Activated CD8-positive, alpha-beta T cell treated with anti-CD3 and anti-CD28 coated beads, Interleukin-2, amount 10 ng/mL, durations not matched to agents 7 days and 5 days (primary cell): Measurements from ENCODE around the gene SLC35F4. TPM values are rescaled to one million over a fixed set of nuclear protein-coding genes. Genes with fewer than 3 reads are reported as not detected.

Source experiments
- ATAC-seq: fragments of 150-1000 bp; cut with Tn5 transposase; one replicate; pipeline ENCODE4 v1.10.0; 2021; ENCODE audit warnings: moderate library complexity
- CTCF ChIA-PET: fragments of 350-600 bp; sonication (Branson Sonifier 250); formaldehyde crosslinking; loops from one replicate; lab custom pipeline; 2021; ENCODE audit warnings: antibody characterized with exemption; lab: Charles Lee
- POLR2A ChIA-PET: fragments of 350-600 bp; sonication (Branson Sonifier 250); formaldehyde crosslinking; loops from one replicate; lab custom pipeline; 2021; ENCODE audit warnings: antibody characterized with exemption; lab: Charles Lee
- DNase-seq: peaks from one replicate; pipeline ENCODE4 v3.0.0-alpha.2; 2020
- H3K27ac Mint-ChIP-seq: one replicate; pipeline ENCODE4 v1.8.0; 2021; ENCODE audit warnings: mild to moderate bottlenecking, mixed read lengths
- H3K27me3 Mint-ChIP-seq: one replicate; pipeline ENCODE4 v1.8.0; 2021; ENCODE audit warnings: low read depth, mixed read lengths
- H3K36me3 Mint-ChIP-seq: one replicate; pipeline ENCODE4 v1.8.0; 2021; ENCODE audit warnings: low read depth, mixed read lengths
- H3K4me1 Mint-ChIP-seq: one replicate; pipeline ENCODE4 v1.8.0; 2021; ENCODE audit warnings: low read depth, mixed read lengths
- H3K4me3 Mint-ChIP-seq: one replicate; pipeline ENCODE4 v1.8.0; 2021; ENCODE audit warnings: mild to moderate bottlenecking, mixed read lengths
- H3K9me3 Mint-ChIP-seq: one replicate; pipeline ENCODE4 v1.8.0; 2022; ENCODE audit warnings: mixed read lengths; ENCODE audit not compliant: insufficient read depth
- total RNA-seq, 2 experiments: library from RNA; stranded (reverse); gene quantifications; one replicate each; pipeline ENCODE4 v1.2.3, GENCODE V29; 2021

SLC35F4 gene
- total RNA-seq, 2 experiments from 2014 or later = not detected

DNA sequence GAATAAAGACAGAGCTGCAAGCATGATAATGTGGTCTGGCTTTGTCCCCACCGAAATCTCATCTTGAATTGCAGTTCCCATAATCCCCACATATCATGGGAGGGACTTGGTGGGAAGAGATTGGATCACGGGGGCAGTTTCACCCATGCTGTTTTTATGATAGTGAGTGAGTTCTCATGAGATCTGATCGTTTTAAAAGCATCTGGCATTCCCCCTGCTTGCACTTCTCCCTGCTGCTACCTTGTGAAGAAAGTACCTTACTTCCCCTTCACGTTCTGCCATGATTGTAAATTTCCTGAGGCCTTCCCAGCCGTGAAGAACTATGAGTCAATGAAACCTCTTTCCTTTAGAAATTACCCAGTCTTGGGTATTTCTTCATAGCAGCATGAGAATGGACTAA is 158.7 kb downstream of the SLC35F4 start:
- no peak overlapping the region for H3K27ac Mint-ChIP-seq
- no peak overlapping the region for H3K4me3 Mint-ChIP-seq
- ChIA-PET CTCF (no interaction called here), POLR2A (no interaction called here)
- H3K36me3 Mint-ChIP-seq = no peaks in the 10 kb centered on the region
- no peaks in the 10 kb centered on the region for H3K9me3 Mint-ChIP-seq
- no peaks in the 10 kb centered on the region for H3K4me1 Mint-ChIP-seq
- DNase-seq (no peak), ATAC-seq (no peak)
- no peaks in the 10 kb centered on the region for H3K27me3 Mint-ChIP-seq

DNA sequence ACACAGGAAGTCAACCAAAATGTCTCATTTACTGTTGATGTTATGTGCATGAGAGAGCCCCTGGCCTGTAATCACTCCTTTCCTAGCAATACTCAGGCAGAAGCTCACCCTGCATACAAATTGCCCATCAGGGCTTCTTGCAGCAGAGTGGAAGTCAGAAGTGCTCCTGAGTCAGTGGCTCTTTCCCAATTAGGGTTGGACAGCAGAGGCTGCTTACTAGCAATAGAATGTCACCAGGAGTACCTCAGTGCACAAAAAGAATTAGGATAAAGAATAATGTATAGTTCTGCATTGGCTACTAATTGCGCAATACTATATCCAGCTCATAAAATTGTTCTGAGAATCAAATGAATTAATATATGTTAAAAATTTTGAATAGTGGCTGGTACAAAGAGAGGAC is 161.1 kb downstream of the SLC35F4 start:
- no peak overlapping the region for H3K4me3 Mint-ChIP-seq
- POLR2A ChIA-PET = no interaction called here
- H3K9me3 Mint-ChIP-seq = no peaks in the 10 kb centered on the region
- CTCF ChIA-PET = no interaction called here
- H3K27me3 Mint-ChIP-seq = no peaks in the 10 kb centered on the region
- H3K27ac Mint-ChIP-seq = no peak overlapping the region
- no peaks in the 10 kb centered on the region for H3K36me3 Mint-ChIP-seq
- H3K4me1 Mint-ChIP-seq = no peaks in the 10 kb centered on the region
- no peak for ATAC-seq
- DNase-seq = no peak

DNA sequence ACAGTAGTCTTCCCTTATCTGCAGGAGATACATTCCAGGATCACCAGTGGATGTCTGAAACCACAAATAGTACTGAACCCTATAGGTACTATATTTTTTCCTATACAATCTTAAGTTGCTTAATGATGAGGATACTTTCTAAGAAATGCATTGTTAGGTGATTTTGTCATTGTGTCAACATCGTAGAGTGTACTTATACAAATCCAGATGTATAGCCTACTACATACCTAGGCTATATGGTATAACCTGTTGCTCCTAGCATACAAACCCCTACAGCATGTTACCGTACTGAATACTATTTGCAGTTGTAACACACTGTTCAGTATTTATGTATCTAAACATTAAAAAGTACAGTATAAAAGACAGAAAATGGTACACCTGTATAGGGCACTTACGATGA is 165.9 kb downstream of the SLC35F4 start:
- Mint-ChIP-seq H3K4me1 (no peaks in the 10 kb centered on the region), H3K27ac (no peak overlapping the region), H3K27me3 (no peaks in the 10 kb centered on the region), H3K9me3 (no peaks in the 10 kb centered on the region), H3K4me3 (no peak overlapping the region), H3K36me3 (no peaks in the 10 kb centered on the region)
- DNase-seq (no peak), ATAC-seq (no peak)
- ChIA-PET POLR2A (no interaction called here), CTCF (no interaction called here)

DNA sequence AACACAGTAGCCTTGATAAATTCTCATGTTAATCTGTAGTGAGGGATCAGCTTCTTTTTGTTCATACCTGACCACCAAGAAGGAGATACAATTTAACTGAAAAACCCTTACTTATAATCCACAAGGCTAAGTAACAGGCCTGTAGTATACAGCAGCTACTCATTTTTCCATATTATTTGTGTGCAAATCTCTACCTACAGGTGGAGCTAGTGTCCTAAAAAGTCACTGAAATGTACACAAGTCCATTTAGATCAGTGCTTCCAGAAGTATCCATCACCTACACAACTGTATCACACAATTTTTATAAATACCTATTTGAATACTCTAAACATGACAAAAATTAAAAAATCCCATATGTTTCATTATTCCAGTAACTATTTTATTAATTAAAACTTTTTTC is 173.2 kb downstream of the SLC35F4 start:
- H3K27me3 Mint-ChIP-seq = no peaks in the 10 kb centered on the region
- no peak overlapping the region for H3K27ac Mint-ChIP-seq
- no peak overlapping the region for H3K4me3 Mint-ChIP-seq
- POLR2A ChIA-PET = no interaction called here
- no peak for ATAC-seq
- H3K9me3 Mint-ChIP-seq = no peaks in the 10 kb centered on the region
- no peaks in the 10 kb centered on the region for H3K4me1 Mint-ChIP-seq
- no peak for DNase-seq
- H3K36me3 Mint-ChIP-seq = no peaks in the 10 kb centered on the region
- CTCF ChIA-PET = interaction anchor here (0.7 to 1.6 kb wide), 4 partner anchors 8 to 381 kb away, joined by 3 to 7 read pairs (median 4); no protein-coding TSS in a partner anchor

DNA sequence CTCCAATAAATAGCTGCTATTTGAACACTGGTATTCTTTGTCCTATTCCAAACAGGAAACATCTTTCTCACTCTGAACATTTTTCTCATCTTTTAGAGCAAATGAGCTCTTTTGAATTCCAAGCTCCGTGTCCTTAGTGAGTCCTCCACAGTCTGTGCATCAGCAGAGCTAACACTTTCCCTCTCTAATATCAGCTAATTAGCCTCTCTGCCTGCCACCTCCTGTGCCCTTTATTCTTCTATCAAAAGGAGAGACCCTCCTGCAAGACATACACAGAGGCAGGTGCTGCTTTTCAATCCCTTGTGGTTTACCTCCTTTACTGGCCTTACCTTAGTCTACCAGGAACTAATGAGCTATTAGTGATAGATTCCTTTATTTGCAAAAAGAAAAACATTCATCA is 178.5 kb downstream of the SLC35F4 start:
- no peaks in the 10 kb centered on the region for H3K27me3 Mint-ChIP-seq
- CTCF ChIA-PET = no interaction called here
- no peak for DNase-seq
- no peaks in the 10 kb centered on the region for H3K9me3 Mint-ChIP-seq
- no peak overlapping the region for H3K4me3 Mint-ChIP-seq
- H3K27ac Mint-ChIP-seq = no peak overlapping the region
- no peaks in the 10 kb centered on the region for H3K4me1 Mint-ChIP-seq
- H3K36me3 Mint-ChIP-seq = no peaks in the 10 kb centered on the region
- POLR2A ChIA-PET = no interaction called here
- ATAC-seq = no peak

DNA sequence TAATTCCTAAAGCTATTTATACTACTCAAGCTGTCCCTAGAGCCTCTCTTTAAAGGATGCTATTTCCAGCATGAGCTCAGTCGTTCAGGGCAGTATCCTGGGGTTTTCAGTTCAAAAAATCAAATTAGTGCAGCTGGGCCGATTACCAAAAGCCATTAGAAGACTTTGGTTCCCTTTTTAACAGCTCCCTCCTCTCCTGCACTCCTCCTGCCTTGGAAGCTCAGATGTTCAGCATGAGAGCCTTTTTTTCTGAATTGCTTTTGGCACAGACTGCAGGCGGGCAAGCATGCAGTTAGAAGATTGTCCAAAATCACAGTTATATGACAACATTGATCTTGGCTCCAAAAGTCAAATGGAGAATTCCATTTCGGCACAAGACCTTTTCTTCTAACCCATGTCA is 179.6 kb downstream of the SLC35F4 start:
- Mint-ChIP-seq H3K9me3 (no peaks in the 10 kb centered on the region), H3K4me3 (no peak overlapping the region), H3K4me1 (no peaks in the 10 kb centered on the region), H3K27me3 (no peaks in the 10 kb centered on the region), H3K36me3 (no peaks in the 10 kb centered on the region), H3K27ac (no peak overlapping the region)
- ATAC-seq (no peak), DNase-seq (no peak)
- ChIA-PET CTCF (no interaction called here), POLR2A (no interaction called here)

DNA sequence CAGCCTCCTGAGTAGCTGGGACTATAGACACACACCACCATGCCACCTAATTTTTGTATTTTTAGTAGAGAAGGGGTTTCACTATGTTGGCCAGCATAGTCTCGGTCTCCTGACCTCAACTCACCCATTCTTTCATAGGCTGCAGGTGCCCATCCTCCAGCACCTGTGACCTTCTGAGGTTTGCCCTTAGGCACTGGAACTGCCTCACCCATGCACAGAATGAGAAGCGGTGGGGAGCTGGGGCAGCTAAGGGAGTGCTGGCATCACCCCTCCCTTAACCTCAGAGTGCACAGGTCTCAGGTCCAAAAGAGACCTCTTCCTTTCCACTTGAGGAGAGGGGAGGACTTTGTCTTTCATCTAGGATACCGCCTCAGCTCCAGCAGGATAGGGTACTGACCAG is 194.9 kb downstream of the SLC35F4 start:
- no peak for DNase-seq
- Mint-ChIP-seq H3K27me3 (no peaks in the 10 kb centered on the region), H3K4me3 (no peak overlapping the region), H3K9me3 (no peaks in the 10 kb centered on the region), H3K36me3 (no peaks in the 10 kb centered on the region), H3K27ac (no peak overlapping the region), H3K4me1 (no peaks in the 10 kb centered on the region)
- ATAC-seq = no peak
- ChIA-PET POLR2A (no interaction called here), CTCF (no interaction called here)

DNA sequence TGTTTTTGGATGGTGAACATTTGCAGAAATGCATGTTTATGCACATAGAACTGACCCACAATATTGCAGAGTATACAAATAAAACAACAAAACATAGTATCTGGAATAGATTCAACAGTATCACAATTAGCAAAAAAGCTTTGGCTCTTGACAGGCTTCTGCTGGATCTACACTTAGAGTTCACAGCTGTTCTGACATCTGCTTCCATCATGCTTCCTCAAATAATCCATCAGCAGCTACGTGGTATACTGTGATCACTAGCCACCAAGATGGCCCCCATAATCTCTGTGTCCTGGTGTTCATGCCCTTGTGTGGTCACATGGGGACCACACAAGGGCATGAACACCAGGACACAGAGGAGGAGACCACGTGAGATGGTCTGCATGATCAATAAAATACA is 205.7 kb downstream of the SLC35F4 start:
- POLR2A ChIA-PET = no interaction called here
- Mint-ChIP-seq H3K4me1 (no peaks in the 10 kb centered on the region), H3K27ac (no peak overlapping the region), H3K9me3 (no peaks in the 10 kb centered on the region), H3K4me3 (no peak overlapping the region), H3K36me3 (no peaks in the 10 kb centered on the region), H3K27me3 (no peaks in the 10 kb centered on the region)
- ATAC-seq (no peak), DNase-seq (no peak)
- CTCF ChIA-PET = no interaction called here

DNA sequence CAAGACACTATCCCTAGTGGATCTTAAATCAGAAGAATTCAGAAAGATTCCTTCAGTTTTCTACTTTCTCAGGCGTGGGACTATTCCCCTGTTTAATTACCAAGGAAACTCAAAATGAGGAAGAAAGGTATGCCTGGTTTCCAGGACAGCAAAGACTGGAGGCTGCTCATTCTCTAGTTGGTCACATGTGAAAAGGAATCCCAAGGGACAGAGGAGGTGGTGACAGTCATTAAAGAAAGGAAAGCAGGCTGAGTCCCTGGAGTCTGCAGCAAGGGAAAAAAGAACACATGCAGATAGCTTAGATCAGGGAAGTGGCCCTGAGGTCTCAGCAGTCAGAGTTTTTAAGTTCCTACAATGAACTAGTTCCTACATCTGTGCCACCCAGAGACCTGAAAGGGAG is 206.8 kb downstream of the SLC35F4 start:
- no peak overlapping the region for H3K27ac Mint-ChIP-seq
- ChIA-PET CTCF (no interaction called here), POLR2A (no interaction called here)
- no peak for DNase-seq
- no peaks in the 10 kb centered on the region for H3K9me3 Mint-ChIP-seq
- no peak overlapping the region for H3K4me3 Mint-ChIP-seq
- no peaks in the 10 kb centered on the region for H3K4me1 Mint-ChIP-seq
- H3K36me3 Mint-ChIP-seq = no peaks in the 10 kb centered on the region
- no peak for ATAC-seq
- H3K27me3 Mint-ChIP-seq = no peaks in the 10 kb centered on the region

DNA sequence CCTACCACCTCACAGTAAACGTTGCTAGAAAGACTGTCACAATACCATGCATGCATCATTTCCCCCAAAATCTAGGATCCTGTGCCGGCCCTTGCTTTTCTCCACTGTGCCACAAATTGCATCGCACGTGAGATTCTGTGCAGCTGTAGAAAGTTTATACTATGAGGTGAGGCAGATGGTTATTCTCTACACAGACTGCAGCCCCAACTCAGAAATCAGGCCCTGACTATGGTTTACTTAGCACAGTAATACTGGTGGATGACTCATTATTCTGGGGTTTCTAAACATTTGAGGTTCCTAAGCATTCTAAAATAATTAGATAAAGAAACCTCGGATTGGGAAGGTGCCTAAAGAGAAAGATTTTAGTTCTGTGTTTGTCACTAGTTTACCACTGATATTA is 208.4 kb downstream of the SLC35F4 start:
- POLR2A ChIA-PET = no interaction called here
- Mint-ChIP-seq H3K27me3 (no peaks in the 10 kb centered on the region), H3K9me3 (no peaks in the 10 kb centered on the region), H3K27ac (no peak overlapping the region), H3K4me3 (no peak overlapping the region), H3K36me3 (no peaks in the 10 kb centered on the region), H3K4me1 (no peaks in the 10 kb centered on the region)
- DNase-seq = no peak
- CTCF ChIA-PET = no interaction called here
- ATAC-seq = no peak

DNA sequence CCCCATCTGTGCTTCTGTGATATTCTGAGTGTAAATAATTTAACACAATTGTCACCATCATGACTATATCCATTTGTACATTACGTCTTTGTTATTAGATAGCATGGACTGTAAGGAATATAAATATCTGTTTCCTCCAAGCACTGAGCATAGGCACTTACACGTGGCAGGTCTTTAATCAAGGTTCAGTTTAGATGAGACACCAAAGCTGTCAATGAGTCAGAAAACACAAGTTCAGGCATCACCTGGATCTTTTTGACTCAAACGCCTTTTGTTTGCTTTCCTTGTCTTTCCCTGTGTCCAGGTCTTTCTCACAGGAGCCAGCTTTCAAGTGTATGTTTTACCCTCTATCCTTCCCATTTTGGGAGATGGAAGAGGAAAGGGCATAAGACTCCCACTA is 209.0 kb downstream of the SLC35F4 start:
- ChIA-PET POLR2A (no interaction called here), CTCF (no interaction called here)
- H3K4me1 Mint-ChIP-seq = no peaks in the 10 kb centered on the region

DNA sequence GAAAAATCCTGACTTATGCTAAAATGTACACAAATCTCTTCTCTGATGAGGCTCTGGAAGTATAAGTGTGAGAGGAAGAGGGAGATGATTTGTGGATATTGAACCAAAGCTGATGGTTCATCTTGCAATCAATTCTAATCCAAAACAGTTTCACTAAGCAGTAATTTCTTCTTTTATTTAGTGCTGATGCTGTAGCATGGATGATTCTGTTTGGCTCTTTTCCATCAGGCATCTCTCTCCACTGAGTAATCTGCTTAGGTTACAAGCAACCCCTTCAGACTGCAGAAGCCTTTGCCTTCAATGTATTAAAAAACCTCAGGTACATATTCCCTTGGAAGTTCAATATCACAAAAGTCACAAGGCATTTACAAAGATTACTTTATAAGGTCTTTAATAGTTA is 213.1 kb downstream of the SLC35F4 start:
- H3K27me3 Mint-ChIP-seq = no peaks in the 10 kb centered on the region
- no peaks in the 10 kb centered on the region for H3K36me3 Mint-ChIP-seq
- POLR2A ChIA-PET = no interaction called here

More for the DNA sequence above, 209.0 kb downstream of the SLC35F4 start:
- Mint-ChIP-seq H3K27me3 (no peaks in the 10 kb centered on the region), H3K4me3 (no peak overlapping the region), H3K9me3 (no peaks in the 10 kb centered on the region), H3K27ac (no peak overlapping the region), H3K36me3 (no peaks in the 10 kb centered on the region)
- no peak for DNase-seq
- no peak for ATAC-seq

DNA sequence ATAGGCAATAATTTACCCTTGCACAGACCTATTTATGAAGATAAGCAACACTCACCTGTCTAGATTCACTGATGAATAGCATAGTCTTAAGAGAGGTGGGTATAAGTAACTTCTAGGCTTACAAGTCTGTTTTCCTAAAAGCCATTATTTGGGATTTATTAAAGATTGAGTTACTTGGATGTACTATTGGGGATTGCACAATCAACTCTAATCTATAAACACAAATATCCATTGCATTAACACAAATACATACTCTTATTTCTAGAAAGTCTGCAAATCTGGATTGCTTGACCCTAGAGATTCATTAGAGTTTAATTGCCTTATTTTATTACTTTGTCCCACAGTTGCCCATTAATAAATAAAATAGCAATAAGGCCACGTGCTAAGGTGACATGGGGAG is 224.1 kb downstream of the SLC35F4 start:
- H3K4me3 Mint-ChIP-seq = no peak overlapping the region
- no peaks in the 10 kb centered on the region for H3K36me3 Mint-ChIP-seq
- H3K9me3 Mint-ChIP-seq = peaks cover 5% of the 10 kb centered on the region
- ChIA-PET POLR2A (no interaction called here), CTCF (no interaction called here)
- H3K4me1 Mint-ChIP-seq = no peaks in the 10 kb centered on the region
- ATAC-seq (no peak), DNase-seq (no peak)
- H3K27ac Mint-ChIP-seq = no peak overlapping the region
- H3K27me3 Mint-ChIP-seq = no peaks in the 10 kb centered on the region

More for the DNA sequence above, 213.1 kb downstream of the SLC35F4 start:
- CTCF ChIA-PET = no interaction called here
- H3K4me1 Mint-ChIP-seq = no peaks in the 10 kb centered on the region
- no peaks in the 10 kb centered on the region for H3K9me3 Mint-ChIP-seq
- no peak for DNase-seq
- no peak overlapping the region for H3K4me3 Mint-ChIP-seq
- no peak overlapping the region for H3K27ac Mint-ChIP-seq
- no peak for ATAC-seq
